ENCODE results near the gene CCL13.

CCL13 gene

GRCh38 chr17:34368196-34368945, 12.1 kb downstream of the CCL13 start:
- H3K36me3 Mint-ChIP-seq = no peaks in the 10 kb centered on the region
- no peak overlapping the region for H3K4me3 Mint-ChIP-seq
- peaks cover 22% of the 10 kb centered on the region for H3K4me1 Mint-ChIP-seq
- H3K9me3 Mint-ChIP-seq = no peaks in the 10 kb centered on the region
- DNase-seq (ENCODE audit: low spot score in 2 of 2) = no peak
- no peak for ATAC-seq (ENCODE audit: low read depth)
- peaks cover 7% of the 10 kb centered on the region for H3K27me3 Mint-ChIP-seq
- no peak overlapping the region for H3K27ac Mint-ChIP-seq

- Mint-ChIP-seq H3K27me3 (peaks cover 5% of the 10 kb centered on the region), H3K4me1 (peaks cover 22% of the 10 kb centered on the region), H3K4me3 (no peak overlapping the region), H3K9me3 (no peaks in the 10 kb centered on the region), H3K36me3 (no peaks in the 10 kb centered on the region), H3K27ac (no peak overlapping the region)
- DNase-seq (ENCODE audit: low spot score in 2 of 2) (no peak), ATAC-seq (ENCODE audit: low read depth) (no peak)
Measured at GRCh38 chr17:34368946-34369500, 12.7 kb downstream of the CCL13 start.

GRCh38 chr17:34369571-34369970, 13.3 kb downstream of the CCL13 start:
- peaks cover 19% of the 10 kb centered on the region for H3K4me1 Mint-ChIP-seq
- H3K27me3 Mint-ChIP-seq = peaks cover 3% of the 10 kb centered on the region
- no peak overlapping the region for H3K4me3 Mint-ChIP-seq
- no peak overlapping the region for H3K27ac Mint-ChIP-seq
- ATAC-seq (ENCODE audit: low read depth) = no peak
- DNase-seq (ENCODE audit: low spot score in 2 of 2) = no peak
- H3K9me3 Mint-ChIP-seq = no peaks in the 10 kb centered on the region
- no peaks in the 10 kb centered on the region for H3K36me3 Mint-ChIP-seq

- H3K27ac Mint-ChIP-seq = no peak overlapping the region
- no peak for ATAC-seq (ENCODE audit: low read depth)
- peaks cover 12% of the 10 kb centered on the region for H3K4me1 Mint-ChIP-seq
- DNase-seq (ENCODE audit: low spot score in 2 of 2) = no peak
- peaks cover 5% of the 10 kb centered on the region for H3K27me3 Mint-ChIP-seq
- no peak overlapping the region for H3K4me3 Mint-ChIP-seq
- no peaks in the 10 kb centered on the region for H3K36me3 Mint-ChIP-seq
- H3K9me3 Mint-ChIP-seq = no peaks in the 10 kb centered on the region
Measured at GRCh38 chr17:34370376-34370996, 14.2 kb downstream of the CCL13 start.

GRCh38 chr17:34370997-34371395, 14.7 kb downstream of the CCL13 start:
- ATAC-seq (ENCODE audit: low read depth) (no peak), DNase-seq (ENCODE audit: low spot score in 2 of 2) (no peak)
- Mint-ChIP-seq H3K4me1 (peaks cover 10% of the 10 kb centered on the region), H3K27me3 (peaks cover 3% of the 10 kb centered on the region), H3K27ac (no peak overlapping the region), H3K36me3 (no peaks in the 10 kb centered on the region), H3K4me3 (no peak overlapping the region), H3K9me3 (no peaks in the 10 kb centered on the region)

GRCh38 chr17:34371405-34372100, 15.3 kb downstream of the CCL13 start:
- H3K36me3 Mint-ChIP-seq = no peaks in the 10 kb centered on the region
- peaks cover 10% of the 10 kb centered on the region for H3K4me1 Mint-ChIP-seq
- no peak overlapping the region for H3K4me3 Mint-ChIP-seq
- H3K27ac Mint-ChIP-seq = no peak overlapping the region
- no peaks in the 10 kb centered on the region for H3K9me3 Mint-ChIP-seq
- ATAC-seq (ENCODE audit: low read depth) (no peak), DNase-seq (ENCODE audit: low spot score in 2 of 2) (no peak)
- peaks cover 3% of the 10 kb centered on the region for H3K27me3 Mint-ChIP-seq

GRCh38 chr17:34374457-34374856, 18.2 kb downstream of the CCL13 start:
- ATAC-seq (ENCODE audit: low read depth) (no peak), DNase-seq (ENCODE audit: low spot score in 2 of 2) (no peak)
- Mint-ChIP-seq H3K36me3 (no peaks in the 10 kb centered on the region), H3K27ac (no peak overlapping the region), H3K4me1 (peaks cover 21% of the 10 kb centered on the region), H3K27me3 (peaks cover 3% of the 10 kb centered on the region), H3K9me3 (no peaks in the 10 kb centered on the region), H3K4me3 (no peak overlapping the region)

GRCh38 chr17:34375426-34375997, 19.2 kb downstream of the CCL13 start:
- DNase-seq (ENCODE audit: low spot score in 2 of 2) = no peak
- no peaks in the 10 kb centered on the region for H3K9me3 Mint-ChIP-seq
- H3K4me1 Mint-ChIP-seq = peaks cover 21% of the 10 kb centered on the region
- H3K27ac Mint-ChIP-seq = no peak overlapping the region
- peaks cover 3% of the 10 kb centered on the region for H3K27me3 Mint-ChIP-seq
- ATAC-seq (ENCODE audit: low read depth) = no peak
- H3K36me3 Mint-ChIP-seq = no peaks in the 10 kb centered on the region
- H3K4me3 Mint-ChIP-seq = no peak overlapping the region

- Mint-ChIP-seq H3K4me3 (no peak overlapping the region), H3K4me1 (peaks cover 16% of the 10 kb centered on the region), H3K27me3 (peaks cover 9% of the 10 kb centered on the region), H3K27ac (no peak overlapping the region), H3K9me3 (no peaks in the 10 kb centered on the region), H3K36me3 (no peaks in the 10 kb centered on the region)
- no peak for ATAC-seq (ENCODE audit: low read depth)
- no peak for DNase-seq (ENCODE audit: low spot score in 2 of 2)
Measured at GRCh38 chr17:34377078-34377823, 21.0 kb downstream of the CCL13 start.

GRCh38 chr17:34378664-34379101, 22.4 kb downstream of the CCL13 start:
- H3K9me3 Mint-ChIP-seq = no peaks in the 10 kb centered on the region
- peak in 1 of 2 donors; percentile 24 for DNase-seq (ENCODE audit: low spot score in 2 of 2)

GRCh38 chr17:34379868-34380267, 23.6 kb downstream of the CCL13 start:
- ATAC-seq (ENCODE audit: low read depth) (no peak), DNase-seq (ENCODE audit: low spot score in 2 of 2) (no peak)
- Mint-ChIP-seq H3K4me1 (peaks cover 16% of the 10 kb centered on the region), H3K4me3 (no peak overlapping the region), H3K27me3 (peaks cover 9% of the 10 kb centered on the region), H3K27ac (no peak overlapping the region), H3K36me3 (no peaks in the 10 kb centered on the region), H3K9me3 (no peaks in the 10 kb centered on the region)

More at GRCh38 chr17:34378664-34379101, 22.4 kb downstream of the CCL13 start:
- Mint-ChIP-seq H3K36me3 (no peaks in the 10 kb centered on the region), H3K27me3 (peaks cover 9% of the 10 kb centered on the region), H3K4me1 (peaks cover 16% of the 10 kb centered on the region), H3K27ac (peak overlapping the region; percentile 51), H3K4me3 (peak overlapping the region; percentile 35)
- ATAC-seq (ENCODE audit: low read depth) = peak; percentile 88

GRCh38 chr17:34382621-34383124, 26.4 kb downstream of the CCL13 start:
- Mint-ChIP-seq H3K4me1 (peaks cover 17% of the 10 kb centered on the region), H3K27ac (no peak overlapping the region), H3K27me3 (peaks cover 9% of the 10 kb centered on the region)

GRCh38 chr17:34383216-34383615, 26.9 kb downstream of the CCL13 start:
- no peak overlapping the region for H3K4me3 Mint-ChIP-seq

More at GRCh38 chr17:34382621-34383124, 26.4 kb downstream of the CCL13 start:
- ATAC-seq (ENCODE audit: low read depth) (peak; percentile 13), DNase-seq (ENCODE audit: low spot score in 2 of 2) (no peak)
- H3K9me3 Mint-ChIP-seq = no peaks in the 10 kb centered on the region
- no peaks in the 10 kb centered on the region for H3K36me3 Mint-ChIP-seq
- no peak overlapping the region for H3K4me3 Mint-ChIP-seq

More at GRCh38 chr17:34383216-34383615, 26.9 kb downstream of the CCL13 start:
- Mint-ChIP-seq H3K27ac (no peak overlapping the region), H3K4me1 (peaks cover 17% of the 10 kb centered on the region), H3K36me3 (no peaks in the 10 kb centered on the region), H3K9me3 (no peaks in the 10 kb centered on the region), H3K27me3 (peaks cover 9% of the 10 kb centered on the region)
- no peak for DNase-seq (ENCODE audit: low spot score in 2 of 2)
- ATAC-seq (ENCODE audit: low read depth) = no peak

Measured in memory B cell (primary cell).